GM23338 (cell line): Measurements from ENCODE around the gene PPDPF. TPM values are rescaled to one million over a fixed set of nuclear protein-coding genes. Genes with fewer than 3 reads are reported as not detected.

Experiments
- ATAC-seq: fragments of 200-7000 bp; cut with Tn5 transposase; 3 replicates; pipeline ENCODE4 v1.9.1; 2020
- DNase-seq: peaks from one replicate; pipeline ENCODE4 v3.0.0-alpha.2; 2015; ENCODE audit warnings: low spot score
- H2AFZ ChIP-seq: fragments of 200-600 bp; sonication (generic); 2 replicates; pipeline ENCODE4 v1.8.0; 2016; ENCODE audit warnings: antibody characterized with exemption, mild to moderate bottlenecking, moderate library complexity
- H3F3A ChIP-seq: fragments of 200-600 bp; sonication (generic); replicated peaks from 2 replicates; pipeline ENCODE4 v1.8.0; 2017; ENCODE audit warnings: antibody characterized with exemption, mixed run types, low read depth
- H3K27ac ChIP-seq: fragments of 200-600 bp; sonication (generic); 2 replicates; pipeline ENCODE4 v1.6.1; 2016; ENCODE audit warnings: low read depth
- H3K27me3 ChIP-seq: fragments of 200-600 bp; sonication (generic); 2 replicates; pipeline ENCODE4 v1.8.0; 2016; ENCODE audit warnings: mild to moderate bottlenecking, mixed run types, moderate library complexity; ENCODE audit not compliant: insufficient read depth
- H3K36me3 ChIP-seq: fragments of 200-600 bp; sonication (generic); 2 replicates; pipeline ENCODE4 v1.8.0; 2016; ENCODE audit warnings: mild to moderate bottlenecking; ENCODE audit not compliant: insufficient read depth
- H3K4me1 ChIP-seq: fragments of 200-600 bp; sonication (generic); 2 replicates; pipeline ENCODE4 v1.8.0; 2016; ENCODE audit warnings: mild to moderate bottlenecking, moderate library complexity; ENCODE audit not compliant: insufficient read depth
- H3K4me2 ChIP-seq: fragments of 200-600 bp; sonication (generic); 2 replicates; pipeline ENCODE4 v1.7.1; 2017; ENCODE audit warnings: mixed run types
- H3K4me3 ChIP-seq: fragments of 200-600 bp; sonication (generic); 2 replicates; pipeline ENCODE4 v1.6.1; 2016; ENCODE audit warnings: mixed run types
- H3K79me2 ChIP-seq: fragments of 200-600 bp; sonication (generic); replicated peaks from 2 replicates; pipeline ENCODE4 v1.8.0; 2017; ENCODE audit warnings: mild to moderate bottlenecking; ENCODE audit not compliant: insufficient read depth
- H3K9me2 ChIP-seq: fragments of 200-600 bp; sonication (generic); 2 replicates; pipeline ENCODE4 v1.8.0; 2017; ENCODE audit not compliant: insufficient read depth
- H4K20me1 ChIP-seq: fragments of 200-600 bp; sonication (generic); replicated peaks from 2 replicates; pipeline ENCODE4 v1.8.0; 2017; ENCODE audit warnings: mild to moderate bottlenecking; ENCODE audit not compliant: insufficient read depth
- H3K27ac Mint-ChIP-seq: 2 replicates; pipeline ENCODE4 v1.8.0; 2020; ENCODE audit warnings: inconsistent platforms, mild to moderate bottlenecking, moderate library complexity, mixed read lengths
- H3K27me3 Mint-ChIP-seq: 3 replicates; pipeline ENCODE4 v1.8.0; 2022; ENCODE audit warnings: low read depth, mild to moderate bottlenecking, moderate library complexity, mixed read lengths, inconsistent platforms; ENCODE audit not compliant: insufficient read depth, poor library complexity
- H3K36me3 Mint-ChIP-seq: 3 replicates; pipeline ENCODE4 v1.8.0; 2021; ENCODE audit warnings: low read depth, mild to moderate bottlenecking, inconsistent platforms, moderate library complexity, mixed read lengths
- H3K4me1 Mint-ChIP-seq: 3 replicates; pipeline ENCODE4 v1.8.0; 2020; ENCODE audit warnings: mild to moderate bottlenecking, inconsistent platforms, mixed read lengths
- H3K4me3 Mint-ChIP-seq: 3 replicates; pipeline ENCODE4 v1.8.0; 2021; ENCODE audit warnings: moderate library complexity, mild to moderate bottlenecking, inconsistent platforms, mixed read lengths
- H3K9me3 Mint-ChIP-seq: 3 replicates; pipeline ENCODE4 v1.8.0; 2020; ENCODE audit warnings: moderate library complexity, mild to moderate bottlenecking, inconsistent platforms, mixed read lengths
- CREB1 ChIP-seq: fragments of 250-450 bp; sonication (Bioruptor Pico); IDR thresholded peaks from 2 replicates; pipeline ENCODE4 v1.5.0; 2020; ENCODE audit warnings: low read depth, mild to moderate bottlenecking, moderate library complexity
- EZH2 ChIP-seq: fragments of 200-600 bp; sonication (generic); IDR thresholded peaks from one replicate; pipeline ENCODE4 v1.8.0; 2017; ENCODE audit warnings: antibody characterized with exemption, mild to moderate bottlenecking, low read depth; ENCODE audit not compliant: unreplicated experiment
- EZH2phosphoT487 ChIP-seq: fragments of 200-600 bp; sonication (generic); IDR thresholded peaks from one replicate; pipeline ENCODE4 v1.8.1; 2018; ENCODE audit warnings: antibody characterized with exemption; ENCODE audit not compliant: unreplicated experiment
- JUNB ChIP-seq: IDR thresholded peaks from one replicate; pipeline ENCODE4 v1.6.1; 2016; ENCODE audit warnings: antibody characterized with exemption; ENCODE audit not compliant: unreplicated experiment
- NANOG ChIP-seq: IDR thresholded peaks from 2 replicates; pipeline ENCODE4 v1.6.1; 2016; ENCODE audit warnings: antibody characterized with exemption, borderline replicate concordance
- POLR2AphosphoS5 ChIP-seq: IDR thresholded peaks from 2 replicates; pipeline ENCODE4 v1.6.1; 2016; ENCODE audit warnings: antibody characterized with exemption, low read depth
- STAT1 ChIP-seq: IDR thresholded peaks from one replicate; pipeline ENCODE4 v1.6.1; 2016; ENCODE audit warnings: antibody characterized with exemption; ENCODE audit not compliant: unreplicated experiment
- ZNF114 ChIP-seq: fragments of 250-450 bp; sonication (Bioruptor Pico); IDR thresholded peaks from 2 replicates; pipeline ENCODE4 v1.5.0; 2020; ENCODE audit warnings: mild to moderate bottlenecking, moderate library complexity
- ZNF331 ChIP-seq: fragments of 250-450 bp; sonication (Bioruptor Pico); IDR thresholded peaks from 2 replicates; pipeline ENCODE4 v1.5.0; 2020; ENCODE audit warnings: low read depth, mild to moderate bottlenecking, moderate library complexity
- polyA plus RNA-seq: library from polyadenylated mRNA; unstranded; fragments of >200 nt; fragmentation: Nextera tagmentation; extraction: Ambion mirVana; gene quantifications from 2 replicates; pipeline ENCODE4 v1.2.1, GENCODE V29; 2016
- total RNA-seq: library from RNA; depleted of rRNA; stranded (reverse); fragments of >200 nt; shearing (Covaris generic); gene quantifications from 2 replicates; pipeline ENCODE4 v1.2.3, GENCODE V29; 2014
- TF ChIP-seq, protein P1 (sequence below), 2 experiments: fragments of 200-600 bp in 1 of 2; sonication (generic) in 1 of 2; conservative IDR thresholded peaks; 2 replicates each; pipeline versions ENCODE4 v1.5.1 to v1.6.1; 2016 to 2017; ENCODE audit warnings: antibody characterized with exemption in 2 of 2, low read depth in 2 of 2, mild to moderate bottlenecking in 2 of 2, moderate library complexity in 1 of 2
- TF ChIP-seq, protein P2 (sequence below): fragments of 250-450 bp; sonication (Bioruptor Pico); IDR thresholded peaks from 2 replicates; pipeline ENCODE4 v1.5.0; 2020; ENCODE audit warnings: mild to moderate bottlenecking, moderate library complexity
- TF ChIP-seq, protein P3 (sequence below): IDR thresholded peaks from 2 replicates; pipeline ENCODE4 v1.6.1; 2016; ENCODE audit warnings: antibody characterized with exemption
- TF ChIP-seq, protein P4 (sequence below): IDR thresholded peaks from one replicate; pipeline ENCODE4 v1.6.1; 2018; ENCODE audit warnings: antibody characterized with exemption; ENCODE audit not compliant: unreplicated experiment

PPDPF gene
- total and polyA plus RNA-seq, 2 experiments from 2014 or later: 83.9 to 141 TPM

DNA sequence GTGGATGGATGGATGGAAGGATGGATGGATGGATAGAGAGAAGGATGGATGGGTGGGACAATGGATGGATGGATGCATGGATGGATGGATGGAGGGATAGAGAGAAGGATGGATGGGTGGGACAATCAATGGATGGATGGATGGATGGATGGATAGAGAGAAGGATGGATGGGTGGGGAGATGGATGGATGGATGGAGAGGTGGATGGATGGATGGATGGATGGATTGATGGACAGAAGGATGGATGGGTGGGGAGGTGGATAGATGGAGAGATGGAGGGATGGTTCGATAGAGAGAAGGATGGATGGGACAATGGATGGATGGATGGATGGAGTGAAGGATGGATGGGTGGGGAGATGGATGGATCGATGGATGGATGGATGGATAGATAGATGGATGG lies 28.0 kb upstream of the PPDPF start (continued):
- TF ChIP-seq, protein P1, sequence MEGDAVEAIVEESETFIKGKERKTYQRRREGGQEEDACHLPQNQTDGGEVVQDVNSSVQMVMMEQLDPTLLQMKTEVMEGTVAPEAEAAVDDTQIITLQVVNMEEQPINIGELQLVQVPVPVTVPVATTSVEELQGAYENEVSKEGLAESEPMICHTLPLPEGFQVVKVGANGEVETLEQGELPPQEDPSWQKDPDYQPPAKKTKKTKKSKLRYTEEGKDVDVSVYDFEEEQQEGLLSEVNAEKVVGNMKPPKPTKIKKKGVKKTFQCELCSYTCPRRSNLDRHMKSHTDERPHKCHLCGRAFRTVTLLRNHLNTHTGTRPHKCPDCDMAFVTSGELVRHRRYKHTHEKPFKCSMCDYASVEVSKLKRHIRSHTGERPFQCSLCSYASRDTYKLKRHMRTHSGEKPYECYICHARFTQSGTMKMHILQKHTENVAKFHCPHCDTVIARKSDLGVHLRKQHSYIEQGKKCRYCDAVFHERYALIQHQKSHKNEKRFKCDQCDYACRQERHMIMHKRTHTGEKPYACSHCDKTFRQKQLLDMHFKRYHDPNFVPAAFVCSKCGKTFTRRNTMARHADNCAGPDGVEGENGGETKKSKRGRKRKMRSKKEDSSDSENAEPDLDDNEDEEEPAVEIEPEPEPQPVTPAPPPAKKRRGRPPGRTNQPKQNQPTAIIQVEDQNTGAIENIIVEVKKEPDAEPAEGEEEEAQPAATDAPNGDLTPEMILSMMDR (conservative IDR thresholded peaks at IDR 0.05; ENCODE audit: low read depth in 2 of 2): no peak
- no peak for TF ChIP-seq STAT1

DNA sequence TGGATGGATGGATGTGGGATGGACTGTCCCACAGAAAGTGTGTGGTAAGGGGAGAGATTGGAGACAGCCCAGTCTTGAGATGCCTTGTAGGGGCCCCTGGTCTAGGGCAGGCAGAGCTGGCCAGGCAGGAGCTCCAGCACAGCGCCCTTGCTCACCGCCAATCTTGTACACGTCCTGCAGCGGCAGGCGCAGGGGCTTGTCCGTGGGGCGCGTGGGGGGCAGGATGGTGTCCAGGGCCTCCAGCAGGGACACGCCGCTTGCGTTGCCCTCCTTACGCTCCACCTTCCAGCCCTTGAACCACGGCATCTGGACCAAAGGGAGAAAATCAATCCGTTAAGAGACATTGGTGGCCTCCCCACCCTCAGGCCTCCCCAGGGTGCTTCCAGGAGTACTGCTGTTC lies 27.6 kb upstream of the PPDPF start:
- Histone ChIP-seq H2AFZ (no peak overlapping the region), H3K4me1 (peaks cover 14% of the 10 kb centered on the region; the same call in 1 of the 2 replicates), H3K4me3 (no peak overlapping the region), H4K20me1 (no peaks in the 10 kb centered on the region), H3K79me2 (no peaks in the 10 kb centered on the region), H3K27ac (no peak overlapping the region), H3K27me3 (peaks cover 37% of the 10 kb centered on the region), H3K36me3 (no peaks in the 10 kb centered on the region), H3K9me2 (0 out of 2 replicates have a peak, but pooled peaks cover 5% of the 10 kb centered on the region), H3K4me2 (no peak overlapping the region), H3F3A (no peaks in the 10 kb centered on the region)
- ATAC-seq (no peak), DNase-seq (no peak)
- Mint-ChIP-seq H3K27me3 (peaks cover 34% of the 10 kb centered on the region), H3K4me1 (peaks cover 3% of the 10 kb centered on the region; the same call in 2 of the 3 replicates), H3K9me3 (peaks cover 3% of the 10 kb centered on the region; the same call in 1 of the 3 replicates), H3K4me3 (no peak overlapping the region), H3K27ac (no peak overlapping the region), H3K36me3 (peaks cover 17% of the 10 kb centered on the region)
- TF ChIP-seq, protein P2, sequence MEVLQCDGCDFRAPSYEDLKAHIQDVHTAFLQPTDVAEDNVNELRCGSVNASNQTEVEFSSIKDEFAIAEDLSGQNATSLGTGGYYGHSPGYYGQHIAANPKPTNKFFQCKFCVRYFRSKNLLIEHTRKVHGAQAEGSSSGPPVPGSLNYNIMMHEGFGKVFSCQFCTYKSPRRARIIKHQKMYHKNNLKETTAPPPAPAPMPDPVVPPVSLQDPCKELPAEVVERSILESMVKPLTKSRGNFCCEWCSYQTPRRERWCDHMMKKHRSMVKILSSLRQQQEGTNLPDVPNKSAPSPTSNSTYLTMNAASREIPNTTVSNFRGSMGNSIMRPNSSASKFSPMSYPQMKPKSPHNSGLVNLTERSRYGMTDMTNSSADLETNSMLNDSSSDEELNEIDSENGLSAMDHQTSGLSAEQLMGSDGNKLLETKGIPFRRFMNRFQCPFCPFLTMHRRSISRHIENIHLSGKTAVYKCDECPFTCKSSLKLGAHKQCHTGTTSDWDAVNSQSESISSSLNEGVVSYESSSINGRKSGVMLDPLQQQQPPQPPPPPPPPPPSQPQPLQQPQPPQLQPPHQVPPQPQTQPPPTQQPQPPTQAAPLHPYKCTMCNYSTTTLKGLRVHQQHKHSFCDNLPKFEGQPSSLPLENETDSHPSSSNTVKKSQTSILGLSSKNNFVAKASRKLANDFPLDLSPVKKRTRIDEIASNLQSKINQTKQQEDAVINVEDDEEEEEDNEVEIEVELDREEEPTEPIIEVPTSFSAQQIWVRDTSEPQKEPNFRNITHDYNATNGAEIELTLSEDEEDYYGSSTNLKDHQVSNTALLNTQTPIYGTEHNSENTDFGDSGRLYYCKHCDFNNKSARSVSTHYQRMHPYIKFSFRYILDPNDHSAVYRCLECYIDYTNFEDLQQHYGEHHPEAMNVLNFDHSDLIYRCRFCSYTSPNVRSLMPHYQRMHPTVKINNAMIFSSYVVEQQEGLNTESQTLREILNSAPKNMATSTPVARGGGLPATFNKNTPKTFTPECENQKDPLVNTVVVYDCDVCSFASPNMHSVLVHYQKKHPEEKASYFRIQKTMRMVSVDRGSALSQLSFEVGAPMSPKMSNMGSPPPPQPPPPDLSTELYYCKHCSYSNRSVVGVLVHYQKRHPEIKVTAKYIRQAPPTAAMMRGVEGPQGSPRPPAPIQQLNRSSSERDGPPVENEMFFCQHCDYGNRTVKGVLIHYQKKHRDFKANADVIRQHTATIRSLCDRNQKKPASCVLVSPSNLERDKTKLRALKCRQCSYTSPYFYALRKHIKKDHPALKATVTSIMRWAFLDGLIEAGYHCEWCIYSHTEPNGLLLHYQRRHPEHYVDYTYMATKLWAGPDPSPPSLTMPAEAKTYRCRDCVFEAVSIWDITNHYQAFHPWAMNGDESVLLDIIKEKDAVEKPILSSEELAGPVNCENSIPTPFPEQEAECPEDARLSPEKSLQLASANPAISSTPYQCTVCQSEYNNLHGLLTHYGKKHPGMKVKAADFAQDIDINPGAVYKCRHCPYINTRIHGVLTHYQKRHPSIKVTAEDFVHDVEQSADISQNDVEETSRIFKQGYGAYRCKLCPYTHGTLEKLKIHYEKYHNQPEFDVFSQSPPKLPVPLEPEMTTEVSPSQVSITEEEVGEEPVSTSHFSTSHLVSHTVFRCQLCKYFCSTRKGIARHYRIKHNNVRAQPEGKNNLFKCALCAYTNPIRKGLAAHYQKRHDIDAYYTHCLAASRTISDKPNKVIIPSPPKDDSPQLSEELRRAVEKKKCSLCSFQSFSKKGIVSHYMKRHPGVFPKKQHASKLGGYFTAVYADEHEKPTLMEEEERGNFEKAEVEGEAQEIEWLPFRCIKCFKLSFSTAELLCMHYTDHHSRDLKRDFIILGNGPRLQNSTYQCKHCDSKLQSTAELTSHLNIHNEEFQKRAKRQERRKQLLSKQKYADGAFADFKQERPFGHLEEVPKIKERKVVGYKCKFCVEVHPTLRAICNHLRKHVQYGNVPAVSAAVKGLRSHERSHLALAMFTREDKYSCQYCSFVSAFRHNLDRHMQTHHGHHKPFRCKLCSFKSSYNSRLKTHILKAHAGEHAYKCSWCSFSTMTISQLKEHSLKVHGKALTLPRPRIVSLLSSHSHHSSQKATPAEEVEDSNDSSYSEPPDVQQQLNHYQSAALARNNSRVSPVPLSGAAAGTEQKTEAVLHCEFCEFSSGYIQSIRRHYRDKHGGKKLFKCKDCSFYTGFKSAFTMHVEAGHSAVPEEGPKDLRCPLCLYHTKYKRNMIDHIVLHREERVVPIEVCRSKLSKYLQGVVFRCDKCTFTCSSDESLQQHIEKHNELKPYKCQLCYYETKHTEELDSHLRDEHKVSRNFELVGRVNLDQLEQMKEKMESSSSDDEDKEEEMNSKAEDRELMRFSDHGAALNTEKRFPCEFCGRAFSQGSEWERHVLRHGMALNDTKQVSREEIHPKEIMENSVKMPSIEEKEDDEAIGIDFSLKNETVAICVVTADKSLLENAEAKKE (CRISPR knock-in tag): no peak
- TF ChIP-seq STAT1: no peak
- no peak for TF ChIP-seq POLR2AphosphoS5
- no peak for TF ChIP-seq ZNF331 (CRISPR knock-in tag)
- no peak for TF ChIP-seq EZH2
- TF ChIP-seq, protein P3, sequence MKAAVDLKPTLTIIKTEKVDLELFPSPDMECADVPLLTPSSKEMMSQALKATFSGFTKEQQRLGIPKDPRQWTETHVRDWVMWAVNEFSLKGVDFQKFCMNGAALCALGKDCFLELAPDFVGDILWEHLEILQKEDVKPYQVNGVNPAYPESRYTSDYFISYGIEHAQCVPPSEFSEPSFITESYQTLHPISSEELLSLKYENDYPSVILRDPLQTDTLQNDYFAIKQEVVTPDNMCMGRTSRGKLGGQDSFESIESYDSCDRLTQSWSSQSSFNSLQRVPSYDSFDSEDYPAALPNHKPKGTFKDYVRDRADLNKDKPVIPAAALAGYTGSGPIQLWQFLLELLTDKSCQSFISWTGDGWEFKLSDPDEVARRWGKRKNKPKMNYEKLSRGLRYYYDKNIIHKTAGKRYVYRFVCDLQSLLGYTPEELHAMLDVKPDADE: no peak
- no peak for TF ChIP-seq NANOG
- TF ChIP-seq CREB1 (CRISPR knock-in tag): no peak
- no peak for TF ChIP-seq ZNF114
- no peak for TF ChIP-seq JUNB
- TF ChIP-seq EZH2phosphoT487: no peak
- TF ChIP-seq, protein P4, sequence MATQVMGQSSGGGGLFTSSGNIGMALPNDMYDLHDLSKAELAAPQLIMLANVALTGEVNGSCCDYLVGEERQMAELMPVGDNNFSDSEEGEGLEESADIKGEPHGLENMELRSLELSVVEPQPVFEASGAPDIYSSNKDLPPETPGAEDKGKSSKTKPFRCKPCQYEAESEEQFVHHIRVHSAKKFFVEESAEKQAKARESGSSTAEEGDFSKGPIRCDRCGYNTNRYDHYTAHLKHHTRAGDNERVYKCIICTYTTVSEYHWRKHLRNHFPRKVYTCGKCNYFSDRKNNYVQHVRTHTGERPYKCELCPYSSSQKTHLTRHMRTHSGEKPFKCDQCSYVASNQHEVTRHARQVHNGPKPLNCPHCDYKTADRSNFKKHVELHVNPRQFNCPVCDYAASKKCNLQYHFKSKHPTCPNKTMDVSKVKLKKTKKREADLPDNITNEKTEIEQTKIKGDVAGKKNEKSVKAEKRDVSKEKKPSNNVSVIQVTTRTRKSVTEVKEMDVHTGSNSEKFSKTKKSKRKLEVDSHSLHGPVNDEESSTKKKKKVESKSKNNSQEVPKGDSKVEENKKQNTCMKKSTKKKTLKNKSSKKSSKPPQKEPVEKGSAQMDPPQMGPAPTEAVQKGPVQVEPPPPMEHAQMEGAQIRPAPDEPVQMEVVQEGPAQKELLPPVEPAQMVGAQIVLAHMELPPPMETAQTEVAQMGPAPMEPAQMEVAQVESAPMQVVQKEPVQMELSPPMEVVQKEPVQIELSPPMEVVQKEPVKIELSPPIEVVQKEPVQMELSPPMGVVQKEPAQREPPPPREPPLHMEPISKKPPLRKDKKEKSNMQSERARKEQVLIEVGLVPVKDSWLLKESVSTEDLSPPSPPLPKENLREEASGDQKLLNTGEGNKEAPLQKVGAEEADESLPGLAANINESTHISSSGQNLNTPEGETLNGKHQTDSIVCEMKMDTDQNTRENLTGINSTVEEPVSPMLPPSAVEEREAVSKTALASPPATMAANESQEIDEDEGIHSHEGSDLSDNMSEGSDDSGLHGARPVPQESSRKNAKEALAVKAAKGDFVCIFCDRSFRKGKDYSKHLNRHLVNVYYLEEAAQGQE: no peak
